ENCODE measurements around the gene FDX1. TPM values are rescaled to one million over a fixed set of nuclear protein-coding genes. Genes with fewer than 3 reads are reported as not detected.

The FDX1 gene
- polyA plus RNA-seq, 3 donors = 3.9 to 20.2 (median 12.8) TPM

DNA sequence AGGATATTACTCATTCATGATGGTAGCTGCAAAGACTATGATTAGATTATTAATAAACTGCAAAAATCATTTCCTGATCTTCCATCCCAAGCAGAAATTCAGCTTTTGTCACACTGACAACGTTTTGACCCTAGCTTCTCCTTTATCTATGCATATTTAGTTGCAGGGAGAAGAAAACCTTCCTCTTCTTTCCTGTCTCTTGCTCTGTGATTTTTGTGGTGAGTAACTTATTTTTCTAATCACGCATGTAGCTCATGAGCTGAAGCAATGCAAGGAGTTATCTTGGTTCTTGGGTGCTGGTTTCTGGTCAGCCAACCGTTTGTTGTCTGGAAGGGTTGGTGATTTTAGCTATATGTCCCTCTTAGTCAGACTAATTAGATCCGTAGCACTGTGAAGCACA lies 56.4 kb downstream of the FDX1 start:
- no peak overlapping the region for H3K27ac ChIP-seq (ENCODE audit: low read depth in 1 of 2, low read length in 2 of 2)
- H3K4me3 Mint-ChIP-seq = no peak overlapping the region
- H3K9me3 Mint-ChIP-seq = peaks cover 0 to 6% (median 0%) of the 10 kb centered on the region in 7 donors
- no CpG with 5 or more reads among the region's 4 CpGs for WGBS (ENCODE audit: insufficient coverage)
- intact Hi-C loops (cut with micrococcal nuclease) = no loop called here
- no peak overlapping the region for H3K9ac ChIP-seq (ENCODE audit: insufficient read depth, low read length, poor library complexity, severe bottlenecking)
- no peak overlapping the region for H3K4me2 ChIP-seq (replicated peaks; ENCODE audit: extremely low read depth, low read length, poor library complexity, severe bottlenecking)
- H3K9me3 ChIP-seq (replicated peaks in 1 of 2; ENCODE audit: control insufficient read depth in 1 of 2, insufficient read depth in 1 of 2, low read length in 2 of 2) = no peaks in the 10 kb centered on the region
- H3K79me2 ChIP-seq (ENCODE audit: insufficient read depth, low read length) = no peaks in the 10 kb centered on the region
- H4K20me1 ChIP-seq (ENCODE audit: insufficient read depth, low read length) = no peaks in the 10 kb centered on the region
- TF ChIP-seq, protein P1, sequence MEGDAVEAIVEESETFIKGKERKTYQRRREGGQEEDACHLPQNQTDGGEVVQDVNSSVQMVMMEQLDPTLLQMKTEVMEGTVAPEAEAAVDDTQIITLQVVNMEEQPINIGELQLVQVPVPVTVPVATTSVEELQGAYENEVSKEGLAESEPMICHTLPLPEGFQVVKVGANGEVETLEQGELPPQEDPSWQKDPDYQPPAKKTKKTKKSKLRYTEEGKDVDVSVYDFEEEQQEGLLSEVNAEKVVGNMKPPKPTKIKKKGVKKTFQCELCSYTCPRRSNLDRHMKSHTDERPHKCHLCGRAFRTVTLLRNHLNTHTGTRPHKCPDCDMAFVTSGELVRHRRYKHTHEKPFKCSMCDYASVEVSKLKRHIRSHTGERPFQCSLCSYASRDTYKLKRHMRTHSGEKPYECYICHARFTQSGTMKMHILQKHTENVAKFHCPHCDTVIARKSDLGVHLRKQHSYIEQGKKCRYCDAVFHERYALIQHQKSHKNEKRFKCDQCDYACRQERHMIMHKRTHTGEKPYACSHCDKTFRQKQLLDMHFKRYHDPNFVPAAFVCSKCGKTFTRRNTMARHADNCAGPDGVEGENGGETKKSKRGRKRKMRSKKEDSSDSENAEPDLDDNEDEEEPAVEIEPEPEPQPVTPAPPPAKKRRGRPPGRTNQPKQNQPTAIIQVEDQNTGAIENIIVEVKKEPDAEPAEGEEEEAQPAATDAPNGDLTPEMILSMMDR (IDR thresholded peaks at IDR 0.05) = no peak
- H3K36me3 ChIP-seq (replicated peaks in 1 of 2; ENCODE audit: control insufficient read depth in 1 of 2, insufficient read depth in 2 of 2, low read length in 2 of 2) = no peaks in the 10 kb centered on the region
- peaks cover 32% of the 10 kb centered on the region for H3K4me1 Mint-ChIP-seq
- H3K4me3 ChIP-seq (replicated peaks in 1 of 3; ENCODE audit: low read depth in 2 of 3, low read length in 3 of 3) = no peak overlapping the region
- H3K27me3 ChIP-seq (ENCODE audit: control insufficient read depth in 2 of 2, insufficient read depth in 2 of 2, low read length in 2 of 2) = no peaks in the 10 kb centered on the region
- H3K4me1 ChIP-seq (ENCODE audit: control insufficient read depth in 1 of 2, insufficient read depth in 2 of 2, low read length in 2 of 2) = peaks cover 22 to 28% of the 10 kb centered on the region in 2 donors
- no peak for DNase-seq
- no peak overlapping the region for H2AFZ ChIP-seq (ENCODE audit: insufficient read depth, low read depth, low read length, poor library complexity, severe bottlenecking)
- H3K27ac Mint-ChIP-seq = no peak overlapping the region
- peaks cover 0 to 1% of the 10 kb centered on the region in 2 donors for H3K36me3 Mint-ChIP-seq
- peaks cover 0 to 3% (median 0%) of the 10 kb centered on the region in 3 donors for H3K27me3 Mint-ChIP-seq (ENCODE audit: low read depth in 3 of 3)

DNA sequence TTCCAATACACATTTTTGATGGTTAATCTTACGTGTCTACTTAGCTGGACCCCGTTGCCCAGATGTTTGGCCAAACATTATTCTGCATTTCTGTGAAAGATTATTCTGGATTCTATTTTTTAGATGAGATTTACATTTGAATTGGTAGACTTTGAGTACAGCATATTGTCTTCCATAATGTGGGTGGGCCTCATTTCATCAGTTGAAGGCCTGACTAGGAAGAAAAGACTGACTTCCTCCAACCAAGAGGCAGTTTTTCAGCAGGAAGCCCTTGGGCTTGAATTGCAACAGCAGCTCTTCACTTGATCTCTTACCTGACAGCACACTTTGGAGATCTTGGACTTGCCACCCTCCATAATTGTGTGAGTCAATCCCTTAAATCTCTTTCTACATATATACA lies 58.7 kb downstream of the FDX1 start:
- Histone ChIP-seq H2AFZ (ENCODE audit: insufficient read depth, low read depth, low read length, poor library complexity, severe bottlenecking) (no peak overlapping the region), H3K9ac (ENCODE audit: insufficient read depth, low read length, poor library complexity, severe bottlenecking) (no peak overlapping the region), H3K79me2 (ENCODE audit: insufficient read depth, low read length) (no peaks in the 10 kb centered on the region), H3K9me3 (replicated peaks in 1 of 2; ENCODE audit: control insufficient read depth in 1 of 2, insufficient read depth in 1 of 2, low read length in 2 of 2) (no peaks in the 10 kb centered on the region), H3K27ac (ENCODE audit: low read depth in 1 of 2, low read length in 2 of 2) (no peak overlapping the region), H3K27me3 (ENCODE audit: control insufficient read depth in 2 of 2, insufficient read depth in 2 of 2, low read length in 2 of 2) (no peaks in the 10 kb centered on the region), H3K36me3 (replicated peaks in 1 of 2; ENCODE audit: control insufficient read depth in 1 of 2, insufficient read depth in 2 of 2, low read length in 2 of 2) (no peaks in the 10 kb centered on the region), H3K4me1 (ENCODE audit: control insufficient read depth in 1 of 2, insufficient read depth in 2 of 2, low read length in 2 of 2) (peaks cover 36 to 45% of the 10 kb centered on the region in 2 donors), H4K20me1 (ENCODE audit: insufficient read depth, low read length) (no peaks in the 10 kb centered on the region), H3K4me3 (replicated peaks in 1 of 3; ENCODE audit: low read depth in 2 of 3, low read length in 3 of 3) (no peak overlapping the region), H3K4me2 (replicated peaks; ENCODE audit: extremely low read depth, low read length, poor library complexity, severe bottlenecking) (no peak overlapping the region)
- Mint-ChIP-seq H3K9me3 (peaks cover 0 to 8% (median 0%) of the 10 kb centered on the region in 7 donors), H3K27ac (peak overlapping the region in 1 of 7 donors; percentile 0), H3K4me3 (no peak overlapping the region), H3K27me3 (ENCODE audit: low read depth in 3 of 3) (peaks cover 0 to 3% (median 0%) of the 10 kb centered on the region in 3 donors), H3K4me1 (peaks cover 42% of the 10 kb centered on the region), H3K36me3 (peaks cover 0 to 1% of the 10 kb centered on the region in 2 donors)
- WGBS (ENCODE audit: insufficient coverage) = 100% methylated on average over 1 of the region's 2 CpGs
- no peak for DNase-seq
- TF ChIP-seq, protein P1 (IDR thresholded peaks at IDR 0.05) = no peak
- intact Hi-C loops (cut with micrococcal nuclease) = no loop called here

All from CD14-positive monocyte (primary cell).